ENCODE measurements around the gene MLLT10.

The MLLT10 gene

GRCh38 chr10:21677551-21677950 is 143.5 kb downstream of the MLLT10 start:
- Histone ChIP-seq H3K36me3 (ENCODE audit: insufficient read depth, low read depth, low read length) (peaks cover 7% of the 10 kb centered on the region; the same call in 1 of the 2 replicates), H3K27me3 (ENCODE audit: insufficient read depth, low read length) (no peaks in the 10 kb centered on the region), H3K4me1 (ENCODE audit: insufficient read depth, low read length) (no peaks in the 10 kb centered on the region), H3K4me3 (ENCODE audit: low read length) (no peak overlapping the region), H3K27ac (ENCODE audit: low read length) (no peak overlapping the region), H3K9me3 (ENCODE audit: insufficient read depth, low read depth, low read length) (no peaks in the 10 kb centered on the region), H3K9ac (ENCODE audit: low read depth, low read length) (no peak overlapping the region)

DNA sequence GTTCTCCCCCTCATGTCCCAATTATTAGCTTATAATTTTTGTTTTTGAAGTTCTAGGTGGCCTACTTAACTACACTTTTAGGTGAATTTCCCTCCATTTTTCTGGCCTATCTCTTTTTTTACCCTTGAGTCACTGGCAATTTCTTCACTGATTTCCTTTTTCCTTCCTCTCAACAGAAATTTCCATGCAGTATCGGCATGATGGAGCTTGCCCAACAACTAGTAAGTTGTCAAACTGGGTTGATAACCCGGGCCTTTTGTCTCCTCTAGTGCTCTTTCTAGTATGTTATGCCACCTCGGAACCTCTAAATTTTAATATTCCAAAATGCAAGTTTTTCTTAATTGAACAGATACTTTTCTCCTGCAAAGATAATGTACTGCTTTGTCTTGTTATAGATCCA is 147.1 kb downstream of the MLLT10 start:
- peaks cover 4% of the 10 kb centered on the region for H3K36me3 ChIP-seq (ENCODE audit: insufficient read depth, low read depth, low read length)
- no peaks in the 10 kb centered on the region for H3K9me3 ChIP-seq (ENCODE audit: insufficient read depth, low read depth, low read length)
- no peaks in the 10 kb centered on the region for H3K4me1 ChIP-seq (ENCODE audit: insufficient read depth, low read length)
- no peak overlapping the region for H3K27ac ChIP-seq (ENCODE audit: low read length)
- no peak overlapping the region for H3K4me3 ChIP-seq (ENCODE audit: low read length)
- no peak overlapping the region for H3K9ac ChIP-seq (ENCODE audit: low read depth, low read length)
- no peaks in the 10 kb centered on the region for H3K27me3 ChIP-seq (ENCODE audit: insufficient read depth, low read length)

- Histone ChIP-seq H3K9ac (ENCODE audit: low read depth, low read length) (no peak overlapping the region), H3K27me3 (ENCODE audit: insufficient read depth, low read length) (no peaks in the 10 kb centered on the region), H3K4me1 (ENCODE audit: insufficient read depth, low read length) (no peaks in the 10 kb centered on the region), H3K36me3 (ENCODE audit: insufficient read depth, low read depth, low read length) (peaks cover 29% of the 10 kb centered on the region), H3K27ac (ENCODE audit: low read length) (no peak overlapping the region), H3K9me3 (ENCODE audit: insufficient read depth, low read depth, low read length) (no peaks in the 10 kb centered on the region), H3K4me3 (ENCODE audit: low read length) (no peak overlapping the region)
Measured at GRCh38 chr10:21687266-21688008, 153.4 kb downstream of the MLLT10 start.

- H3K36me3 ChIP-seq (ENCODE audit: insufficient read depth, low read depth, low read length): peaks cover 31% of the 10 kb centered on the region
- no peaks in the 10 kb centered on the region for H3K4me1 ChIP-seq (ENCODE audit: insufficient read depth, low read length)
- no peak overlapping the region for H3K4me3 ChIP-seq (ENCODE audit: low read length)
- H3K9ac ChIP-seq (ENCODE audit: low read depth, low read length): no peak overlapping the region
- H3K9me3 ChIP-seq (ENCODE audit: insufficient read depth, low read depth, low read length): no peaks in the 10 kb centered on the region
- H3K27ac ChIP-seq (ENCODE audit: low read length): no peak overlapping the region
- no peaks in the 10 kb centered on the region for H3K27me3 ChIP-seq (ENCODE audit: insufficient read depth, low read length)
Measured at GRCh38 chr10:21688009-21688332, 153.9 kb downstream of the MLLT10 start.

GRCh38 chr10:21688870-21689269 is 154.8 kb downstream of the MLLT10 start:
- H3K27ac ChIP-seq (ENCODE audit: low read length): no peak overlapping the region
- peaks cover 33% of the 10 kb centered on the region; the same call in 1 of the 2 replicates for H3K36me3 ChIP-seq (ENCODE audit: insufficient read depth, low read depth, low read length)
- H3K27me3 ChIP-seq (ENCODE audit: insufficient read depth, low read length): no peaks in the 10 kb centered on the region
- H3K9ac ChIP-seq (ENCODE audit: low read depth, low read length): no peak overlapping the region
- H3K9me3 ChIP-seq (ENCODE audit: insufficient read depth, low read depth, low read length): no peaks in the 10 kb centered on the region
- H3K4me3 ChIP-seq (ENCODE audit: low read length): no peak overlapping the region
- no peaks in the 10 kb centered on the region for H3K4me1 ChIP-seq (ENCODE audit: insufficient read depth, low read length)

- no peaks in the 10 kb centered on the region for H3K27me3 ChIP-seq (ENCODE audit: insufficient read depth, low read length)
- no peaks in the 10 kb centered on the region for H3K4me1 ChIP-seq (ENCODE audit: insufficient read depth, low read length)
- H3K9ac ChIP-seq (ENCODE audit: low read depth, low read length): no peak overlapping the region
- no peak overlapping the region for H3K27ac ChIP-seq (ENCODE audit: low read length)
- H3K9me3 ChIP-seq (ENCODE audit: insufficient read depth, low read depth, low read length): no peaks in the 10 kb centered on the region
- peaks cover 28% of the 10 kb centered on the region; the same call in 1 of the 2 replicates for H3K36me3 ChIP-seq (ENCODE audit: insufficient read depth, low read depth, low read length)
- H3K4me3 ChIP-seq (ENCODE audit: low read length): no peak overlapping the region
Measured at GRCh38 chr10:21689881-21690280, 155.8 kb downstream of the MLLT10 start.

DNA sequence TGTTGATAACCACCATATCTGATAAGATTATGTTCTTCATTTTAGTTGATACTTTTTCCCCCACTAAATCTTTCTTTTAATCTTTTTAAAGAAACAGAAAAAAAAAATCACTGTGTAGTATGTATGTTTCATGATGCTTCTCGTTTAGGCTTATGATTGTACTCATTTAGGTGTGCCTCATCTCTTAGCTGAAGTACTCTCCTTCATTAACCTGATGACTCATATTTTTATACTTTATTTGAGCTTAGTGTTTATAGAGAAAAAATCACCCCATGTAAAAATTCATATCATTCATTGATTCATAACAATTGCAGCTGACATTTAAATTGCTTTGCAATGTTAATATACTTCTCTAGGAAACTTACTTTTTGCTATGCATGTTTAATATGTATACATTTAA is 158.9 kb downstream of the MLLT10 start:
- H3K9ac ChIP-seq (ENCODE audit: low read depth, low read length): no peak overlapping the region
- no peaks in the 10 kb centered on the region for H3K27me3 ChIP-seq (ENCODE audit: insufficient read depth, low read length)
- H3K4me1 ChIP-seq (ENCODE audit: insufficient read depth, low read length): no peaks in the 10 kb centered on the region
- no peak overlapping the region for H3K27ac ChIP-seq (ENCODE audit: low read length)
- no peak overlapping the region for H3K4me3 ChIP-seq (ENCODE audit: low read length)
- H3K9me3 ChIP-seq (ENCODE audit: insufficient read depth, low read depth, low read length): no peaks in the 10 kb centered on the region
- H3K36me3 ChIP-seq (ENCODE audit: insufficient read depth, low read depth, low read length): peaks cover 20% of the 10 kb centered on the region

GRCh38 chr10:21693418-21693817 is 159.4 kb downstream of the MLLT10 start:
- H3K4me1 ChIP-seq (ENCODE audit: insufficient read depth, low read length): no peaks in the 10 kb centered on the region
- H3K9me3 ChIP-seq (ENCODE audit: insufficient read depth, low read depth, low read length): no peaks in the 10 kb centered on the region
- H3K9ac ChIP-seq (ENCODE audit: low read depth, low read length): no peak overlapping the region
- H3K36me3 ChIP-seq (ENCODE audit: insufficient read depth, low read depth, low read length): peaks cover 16% of the 10 kb centered on the region
- no peaks in the 10 kb centered on the region for H3K27me3 ChIP-seq (ENCODE audit: insufficient read depth, low read length)
- H3K27ac ChIP-seq (ENCODE audit: low read length): no peak overlapping the region
- no peak overlapping the region for H3K4me3 ChIP-seq (ENCODE audit: low read length)

GRCh38 chr10:21694631-21695030 is 160.6 kb downstream of the MLLT10 start:
- H3K36me3 ChIP-seq (ENCODE audit: insufficient read depth, low read depth, low read length): peaks cover 11% of the 10 kb centered on the region
- no peak overlapping the region for H3K27ac ChIP-seq (ENCODE audit: low read length)
- no peak overlapping the region for H3K9ac ChIP-seq (ENCODE audit: low read depth, low read length)

GRCh38 chr10:21696302-21696701 is 162.3 kb downstream of the MLLT10 start:
- H3K27me3 ChIP-seq (ENCODE audit: insufficient read depth, low read length): no peaks in the 10 kb centered on the region
- H3K4me3 ChIP-seq (ENCODE audit: low read length): no peak overlapping the region
- H3K4me1 ChIP-seq (ENCODE audit: insufficient read depth, low read length): no peaks in the 10 kb centered on the region
- peaks cover 4% of the 10 kb centered on the region for H3K36me3 ChIP-seq (ENCODE audit: insufficient read depth, low read depth, low read length)
- peaks cover 10% of the 10 kb centered on the region; the same call in 1 of the 2 replicates for H3K9me3 ChIP-seq (ENCODE audit: insufficient read depth, low read depth, low read length)
- no peak overlapping the region for H3K27ac ChIP-seq (ENCODE audit: low read length)
- no peak overlapping the region for H3K9ac ChIP-seq (ENCODE audit: low read depth, low read length)

More at GRCh38 chr10:21694631-21695030, 160.6 kb downstream of the MLLT10 start:
- Histone ChIP-seq H3K27me3 (ENCODE audit: insufficient read depth, low read length) (no peaks in the 10 kb centered on the region), H3K9me3 (ENCODE audit: insufficient read depth, low read depth, low read length) (peaks cover 7% of the 10 kb centered on the region; the same call in 1 of the 2 replicates), H3K4me3 (ENCODE audit: low read length) (no peak overlapping the region), H3K4me1 (ENCODE audit: insufficient read depth, low read length) (no peaks in the 10 kb centered on the region)

DNA sequence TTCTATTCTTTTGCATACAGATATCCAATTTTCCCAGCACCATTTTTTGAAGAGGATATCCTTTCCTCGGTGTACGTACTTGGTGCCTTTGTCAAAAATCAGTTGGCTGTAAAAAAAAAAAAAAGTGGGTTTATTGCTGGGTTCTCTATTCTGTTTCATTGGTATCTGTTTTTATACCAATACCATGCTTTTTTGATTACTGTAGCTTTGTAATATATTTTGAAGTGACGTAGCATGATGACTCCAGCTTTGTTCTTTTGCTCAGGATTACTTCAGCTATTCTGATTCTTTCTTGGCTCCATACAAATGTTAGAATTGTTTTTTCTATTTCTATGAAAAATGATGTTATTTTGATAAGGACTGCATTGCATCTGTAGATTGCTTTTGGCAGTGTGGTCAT is 165.5 kb downstream of the MLLT10 start:
- H3K27me3 ChIP-seq (ENCODE audit: insufficient read depth, low read length): no peaks in the 10 kb centered on the region
- H3K4me1 ChIP-seq (ENCODE audit: insufficient read depth, low read length): no peaks in the 10 kb centered on the region
- H3K9me3 ChIP-seq (ENCODE audit: insufficient read depth, low read depth, low read length): peaks cover 10% of the 10 kb centered on the region; the same call in 1 of the 2 replicates
- H3K36me3 ChIP-seq (ENCODE audit: insufficient read depth, low read depth, low read length): no peaks in the 10 kb centered on the region; the same call in 1 of the 2 replicates
- no peak overlapping the region for H3K9ac ChIP-seq (ENCODE audit: low read depth, low read length)
- no peak overlapping the region for H3K27ac ChIP-seq (ENCODE audit: low read length)
- no peak overlapping the region for H3K4me3 ChIP-seq (ENCODE audit: low read length)

GRCh38 chr10:21700474-21700873 is 166.4 kb downstream of the MLLT10 start:
- H3K9me3 ChIP-seq (ENCODE audit: insufficient read depth, low read depth, low read length): peaks cover 10% of the 10 kb centered on the region; the same call in 1 of the 2 replicates
- no peaks in the 10 kb centered on the region; the same call in 1 of the 2 replicates for H3K36me3 ChIP-seq (ENCODE audit: insufficient read depth, low read depth, low read length)
- no peaks in the 10 kb centered on the region for H3K4me1 ChIP-seq (ENCODE audit: insufficient read depth, low read length)
- no peak overlapping the region for H3K4me3 ChIP-seq (ENCODE audit: low read length)
- no peak overlapping the region for H3K27ac ChIP-seq (ENCODE audit: low read length)
- H3K27me3 ChIP-seq (ENCODE audit: insufficient read depth, low read length): no peaks in the 10 kb centered on the region
- no peak overlapping the region for H3K9ac ChIP-seq (ENCODE audit: low read depth, low read length)

All from iPS-20b (cell line).